HepG2 (cell line): ENCODE measurements around the gene E2F1. TPM values are rescaled to one million over a fixed set of nuclear protein-coding genes. Genes with fewer than 3 reads are reported as not detected.

Source experiments
- ETV6 ChIP-seq: sonication (generic); formaldehyde crosslinking; conservative IDR thresholded peaks from 2 replicates; pipeline ENCODE4 v1.4.0; 2020; ENCODE audit warnings: missing genetic modification reagents
- PHF20 ChIP-seq: sonication (generic); formaldehyde crosslinking; IDR thresholded peaks from 2 replicates; pipeline ENCODE4 v1.5.0; 2020; ENCODE audit warnings: mild to moderate bottlenecking, missing genetic modification reagents
- PTBP1 ChIP-seq: fragments of 200-400 bp; formaldehyde crosslinking; IDR thresholded peaks from 2 replicates; pipeline ENCODE4 v1.6.1; 2018; ENCODE audit warnings: low read length, low read depth; ENCODE audit not compliant: poor library complexity, severe bottlenecking
- SRSF9 ChIP-seq: fragments of 200-400 bp; formaldehyde crosslinking; IDR thresholded peaks from 2 replicates; pipeline ENCODE4 v1.6.1; 2018; ENCODE audit warnings: borderline replicate concordance, mild to moderate bottlenecking, low read depth, low read length; ENCODE audit not compliant: insufficient read depth, poor library complexity, severe bottlenecking
- TRIM24 ChIP-seq: sonication (generic); formaldehyde crosslinking; IDR thresholded peaks from 2 replicates; pipeline ENCODE4 v1.8.0; 2022; ENCODE audit warnings: mild to moderate bottlenecking, missing genetic modification reagents
- ZMYM2 ChIP-seq: sonication (generic); formaldehyde crosslinking; IDR thresholded peaks from 2 replicates; pipeline ENCODE4 v1.8.0; 2022; ENCODE audit warnings: mild to moderate bottlenecking, missing genetic modification reagents
- ZNF333 ChIP-seq: sonication (generic); formaldehyde crosslinking; IDR thresholded peaks from 2 replicates; pipeline ENCODE4 v1.4.0; 2020; ENCODE audit warnings: mild to moderate bottlenecking, missing genetic modification reagents, borderline replicate concordance
- ZNF33A ChIP-seq: sonication (generic); formaldehyde crosslinking; IDR thresholded peaks from 2 replicates; pipeline ENCODE4 v1.5.1; 2020; ENCODE audit warnings: missing genetic modification reagents, mild to moderate bottlenecking, moderate library complexity, borderline replicate concordance
- ZNF761 ChIP-seq: sonication (generic); formaldehyde crosslinking; conservative IDR thresholded peaks from 2 replicates; pipeline ENCODE4 v1.4.0; 2020; ENCODE audit warnings: mild to moderate bottlenecking, missing genetic modification reagents
- polyA plus RNA-seq, 8 experiments: library from polyadenylated mRNA; depleted of rRNA in 3 of 8; stranded (reverse) in 7 of 8; unstranded in 1 of 8; fragments of >200 nt; fragmentation: Illumina TruSeq in 4 of 8; extraction: Trizol in 4 of 8; gene quantifications; 2 replicates each; pipeline versions ENCODE4 v1.2.1 to v1.2.3, GENCODE V29; 2011 to 2016; ENCODE audit warnings: low read depth in 4 of 8, missing spikeins in 1 of 8, mixed read lengths in 1 of 8; ENCODE audit not compliant: insufficient read depth in 1 of 8
- total RNA-seq, 5 experiments: library from RNA; depleted of rRNA; stranded (reverse); fragments of >200 nt; fragmentation: Illumina TruSeq; extraction: Trizol; gene quantifications; 2 replicates each; pipeline ENCODE4 v1.2.3, GENCODE V29; 2016; ENCODE audit warnings: low read depth in 1 of 5
- TF ChIP-seq, protein P1 (sequence below), 2 experiments: sonication (generic) in 1 of 2; formaldehyde crosslinking in 1 of 2; IDR thresholded peaks; 2 replicates each; pipeline versions ENCODE4 v1.4.0 to v1.6.1; 2016 to 2020; ENCODE audit warnings: borderline replicate concordance in 1 of 2, low read depth in 1 of 2, mild to moderate bottlenecking in 1 of 2, missing genetic modification reagents in 1 of 2
- TF ChIP-seq, protein P2 (sequence below): sonication (generic); formaldehyde crosslinking; IDR thresholded peaks from 2 replicates; pipeline ENCODE4 v1.4.0; 2020; ENCODE audit warnings: low read depth, missing genetic modification reagents
- TF ChIP-seq, protein P3 (sequence below): IDR thresholded peaks from 2 replicates; pipeline ENCODE4 v1.6.1; 2012; ENCODE audit warnings: low read depth, low read length, improper control_type of control experiment
- TF ChIP-seq, protein P4 (sequence below): sonication (generic); formaldehyde crosslinking; IDR thresholded peaks from 2 replicates; pipeline ENCODE4 v1.4.0; 2020; ENCODE audit warnings: missing genetic modification reagents
- TF ChIP-seq, protein P5 (sequence below): sonication (generic); formaldehyde crosslinking; IDR thresholded peaks from 2 replicates; pipeline ENCODE4 v1.5.0; 2020; ENCODE audit warnings: missing genetic modification reagents

E2F1 gene
- total and polyA plus RNA-seq, 2 of the 13 experiments (the other 11 are each of a cell fraction or from before 2014, with no cell fraction given) = 25.5 to 39.4 TPM

DNA sequence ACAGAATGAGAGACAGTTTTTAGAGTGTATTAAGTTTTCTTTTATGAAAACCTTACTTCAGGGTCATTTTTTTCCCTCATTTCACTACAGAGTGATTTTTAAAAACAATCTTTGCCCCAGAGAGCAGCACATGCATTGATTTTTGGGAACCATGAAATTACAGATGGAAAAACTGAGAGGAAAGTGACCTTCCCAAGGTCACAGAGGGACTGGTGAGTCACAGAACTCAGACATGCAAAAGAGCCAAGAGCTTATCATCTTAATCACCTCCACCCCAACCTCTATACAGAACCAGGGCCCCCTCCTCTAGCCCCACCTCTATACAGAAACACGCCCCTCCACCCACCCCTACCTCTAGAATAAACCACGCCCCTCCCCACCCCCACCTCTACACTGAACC lies 23.2 kb upstream of the E2F1 start (continued):
- TF ChIP-seq, protein P1, sequence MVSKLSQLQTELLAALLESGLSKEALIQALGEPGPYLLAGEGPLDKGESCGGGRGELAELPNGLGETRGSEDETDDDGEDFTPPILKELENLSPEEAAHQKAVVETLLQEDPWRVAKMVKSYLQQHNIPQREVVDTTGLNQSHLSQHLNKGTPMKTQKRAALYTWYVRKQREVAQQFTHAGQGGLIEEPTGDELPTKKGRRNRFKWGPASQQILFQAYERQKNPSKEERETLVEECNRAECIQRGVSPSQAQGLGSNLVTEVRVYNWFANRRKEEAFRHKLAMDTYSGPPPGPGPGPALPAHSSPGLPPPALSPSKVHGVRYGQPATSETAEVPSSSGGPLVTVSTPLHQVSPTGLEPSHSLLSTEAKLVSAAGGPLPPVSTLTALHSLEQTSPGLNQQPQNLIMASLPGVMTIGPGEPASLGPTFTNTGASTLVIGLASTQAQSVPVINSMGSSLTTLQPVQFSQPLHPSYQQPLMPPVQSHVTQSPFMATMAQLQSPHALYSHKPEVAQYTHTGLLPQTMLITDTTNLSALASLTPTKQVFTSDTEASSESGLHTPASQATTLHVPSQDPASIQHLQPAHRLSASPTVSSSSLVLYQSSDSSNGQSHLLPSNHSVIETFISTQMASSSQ (IDR thresholded peaks at IDR 0.05; ENCODE audit: low read depth) = no peak
- TF ChIP-seq, protein P1 (CRISPR knock-in tag; IDR thresholded peaks at IDR 0.05; ENCODE audit: borderline replicate concordance) = no peak
- TF ChIP-seq ZNF333 (CRISPR knock-in tag) (no peak), ZNF33A (CRISPR knock-in tag) (no peak), TRIM24 (CRISPR knock-in tag) (no peak), ETV6 (no peak), ZMYM2 (CRISPR knock-in tag) (no peak), ZNF761 (CRISPR knock-in tag) (no peak), PTBP1 (no peak), PHF20 (CRISPR knock-in tag) (no peak), SRSF9 (no peak)
- TF ChIP-seq, protein P2, sequence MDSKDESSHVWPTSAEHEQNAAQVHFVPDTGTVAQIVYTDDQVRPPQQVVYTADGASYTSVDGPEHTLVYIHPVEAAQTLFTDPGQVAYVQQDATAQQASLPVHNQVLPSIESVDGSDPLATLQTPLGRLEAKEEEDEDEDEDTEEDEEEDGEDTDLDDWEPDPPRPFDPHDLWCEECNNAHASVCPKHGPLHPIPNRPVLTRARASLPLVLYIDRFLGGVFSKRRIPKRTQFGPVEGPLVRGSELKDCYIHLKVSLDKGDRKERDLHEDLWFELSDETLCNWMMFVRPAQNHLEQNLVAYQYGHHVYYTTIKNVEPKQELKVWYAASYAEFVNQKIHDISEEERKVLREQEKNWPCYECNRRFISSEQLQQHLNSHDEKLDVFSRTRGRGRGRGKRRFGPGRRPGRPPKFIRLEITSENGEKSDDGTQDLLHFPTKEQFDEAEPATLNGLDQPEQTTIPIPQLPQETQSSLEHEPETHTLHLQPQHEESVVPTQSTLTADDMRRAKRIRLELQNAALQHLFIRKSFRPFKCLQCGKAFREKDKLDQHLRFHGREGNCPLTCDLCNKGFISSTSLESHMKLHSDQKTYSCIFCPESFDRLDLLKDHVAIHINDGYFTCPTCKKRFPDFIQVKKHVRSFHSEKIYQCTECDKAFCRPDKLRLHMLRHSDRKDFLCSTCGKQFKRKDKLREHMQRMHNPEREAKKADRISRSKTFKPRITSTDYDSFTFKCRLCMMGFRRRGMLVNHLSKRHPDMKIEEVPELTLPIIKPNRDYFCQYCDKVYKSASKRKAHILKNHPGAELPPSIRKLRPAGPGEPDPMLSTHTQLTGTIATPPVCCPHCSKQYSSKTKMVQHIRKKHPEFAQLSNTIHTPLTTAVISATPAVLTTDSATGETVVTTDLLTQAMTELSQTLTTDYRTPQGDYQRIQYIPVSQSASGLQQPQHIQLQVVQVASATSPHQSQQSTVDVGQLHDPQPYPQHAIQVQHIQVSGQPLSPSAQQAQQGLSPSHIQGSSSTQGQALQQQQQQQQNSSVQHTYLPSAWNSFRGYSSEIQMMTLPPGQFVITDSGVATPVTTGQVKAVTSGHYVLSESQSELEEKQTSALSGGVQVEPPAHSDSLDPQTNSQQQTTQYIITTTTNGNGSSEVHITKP (CRISPR knock-in tag) = no peak
- TF ChIP-seq, protein P3, sequence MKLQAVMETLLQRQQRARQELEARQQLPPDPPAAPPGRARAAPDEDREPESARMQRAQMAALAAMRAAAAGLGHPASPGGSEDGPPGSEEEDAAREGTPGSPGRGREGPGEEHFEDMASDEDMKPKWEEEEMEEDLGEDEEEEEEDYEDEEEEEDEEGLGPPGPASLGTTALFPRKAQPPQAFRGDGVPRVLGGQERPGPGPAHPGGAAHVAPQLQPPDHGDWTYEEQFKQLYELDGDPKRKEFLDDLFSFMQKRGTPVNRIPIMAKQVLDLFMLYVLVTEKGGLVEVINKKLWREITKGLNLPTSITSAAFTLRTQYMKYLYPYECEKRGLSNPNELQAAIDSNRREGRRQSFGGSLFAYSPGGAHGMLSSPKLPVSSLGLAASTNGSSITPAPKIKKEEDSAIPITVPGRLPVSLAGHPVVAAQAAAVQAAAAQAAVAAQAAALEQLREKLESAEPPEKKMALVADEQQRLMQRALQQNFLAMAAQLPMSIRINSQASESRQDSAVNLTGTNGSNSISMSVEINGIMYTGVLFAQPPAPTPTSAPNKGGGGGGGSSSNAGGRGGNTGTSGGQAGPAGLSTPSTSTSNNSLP = 0 out of 2 replicates have a peak, but pooled peaks have one; percentile 10
- TF ChIP-seq, protein P4, sequence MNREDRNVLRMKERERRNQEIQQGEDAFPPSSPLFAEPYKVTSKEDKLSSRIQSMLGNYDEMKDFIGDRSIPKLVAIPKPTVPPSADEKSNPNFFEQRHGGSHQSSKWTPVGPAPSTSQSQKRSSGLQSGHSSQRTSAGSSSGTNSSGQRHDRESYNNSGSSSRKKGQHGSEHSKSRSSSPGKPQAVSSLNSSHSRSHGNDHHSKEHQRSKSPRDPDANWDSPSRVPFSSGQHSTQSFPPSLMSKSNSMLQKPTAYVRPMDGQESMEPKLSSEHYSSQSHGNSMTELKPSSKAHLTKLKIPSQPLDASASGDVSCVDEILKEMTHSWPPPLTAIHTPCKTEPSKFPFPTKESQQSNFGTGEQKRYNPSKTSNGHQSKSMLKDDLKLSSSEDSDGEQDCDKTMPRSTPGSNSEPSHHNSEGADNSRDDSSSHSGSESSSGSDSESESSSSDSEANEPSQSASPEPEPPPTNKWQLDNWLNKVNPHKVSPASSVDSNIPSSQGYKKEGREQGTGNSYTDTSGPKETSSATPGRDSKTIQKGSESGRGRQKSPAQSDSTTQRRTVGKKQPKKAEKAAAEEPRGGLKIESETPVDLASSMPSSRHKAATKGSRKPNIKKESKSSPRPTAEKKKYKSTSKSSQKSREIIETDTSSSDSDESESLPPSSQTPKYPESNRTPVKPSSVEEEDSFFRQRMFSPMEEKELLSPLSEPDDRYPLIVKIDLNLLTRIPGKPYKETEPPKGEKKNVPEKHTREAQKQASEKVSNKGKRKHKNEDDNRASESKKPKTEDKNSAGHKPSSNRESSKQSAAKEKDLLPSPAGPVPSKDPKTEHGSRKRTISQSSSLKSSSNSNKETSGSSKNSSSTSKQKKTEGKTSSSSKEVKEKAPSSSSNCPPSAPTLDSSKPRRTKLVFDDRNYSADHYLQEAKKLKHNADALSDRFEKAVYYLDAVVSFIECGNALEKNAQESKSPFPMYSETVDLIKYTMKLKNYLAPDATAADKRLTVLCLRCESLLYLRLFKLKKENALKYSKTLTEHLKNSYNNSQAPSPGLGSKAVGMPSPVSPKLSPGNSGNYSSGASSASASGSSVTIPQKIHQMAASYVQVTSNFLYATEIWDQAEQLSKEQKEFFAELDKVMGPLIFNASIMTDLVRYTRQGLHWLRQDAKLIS (CRISPR knock-in tag) = no peak
- TF ChIP-seq, protein P5, sequence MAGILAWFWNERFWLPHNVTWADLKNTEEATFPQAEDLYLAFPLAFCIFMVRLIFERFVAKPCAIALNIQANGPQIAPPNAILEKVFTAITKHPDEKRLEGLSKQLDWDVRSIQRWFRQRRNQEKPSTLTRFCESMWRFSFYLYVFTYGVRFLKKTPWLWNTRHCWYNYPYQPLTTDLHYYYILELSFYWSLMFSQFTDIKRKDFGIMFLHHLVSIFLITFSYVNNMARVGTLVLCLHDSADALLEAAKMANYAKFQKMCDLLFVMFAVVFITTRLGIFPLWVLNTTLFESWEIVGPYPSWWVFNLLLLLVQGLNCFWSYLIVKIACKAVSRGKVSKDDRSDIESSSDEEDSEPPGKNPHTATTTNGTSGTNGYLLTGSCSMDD = no peak
